ENCODE measurements around the gene DYNLT3.

The DYNLT3 gene

DNA sequence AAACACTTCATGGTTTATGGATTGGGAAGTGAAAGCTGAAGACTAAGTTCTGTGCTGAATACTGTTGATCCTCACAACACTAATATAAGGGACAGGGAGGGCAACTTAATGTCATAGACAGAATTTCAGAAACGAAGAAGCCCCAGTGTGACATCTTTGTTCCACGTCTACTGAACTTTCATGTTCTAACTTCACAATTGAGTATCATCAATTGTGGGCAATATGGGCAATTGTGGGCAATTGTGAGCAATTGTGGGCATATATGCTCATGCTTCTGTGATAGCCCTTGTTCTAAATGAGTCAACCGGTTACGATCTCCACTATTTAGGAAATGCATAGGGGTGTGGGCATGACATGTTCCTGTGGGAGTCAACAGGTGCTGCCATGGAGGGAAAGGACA lies 33.8 kb downstream of the DYNLT3 start:
- Histone ChIP-seq H3K9me3 (ENCODE audit: insufficient read depth, low read length) (no peaks in the 10 kb centered on the region), H3K4me1 (ENCODE audit: insufficient read depth, insufficient read length) (no peaks in the 10 kb centered on the region), H3K27me3 (ENCODE audit: insufficient read depth, insufficient read length) (no peaks in the 10 kb centered on the region), H3K4me3 (ENCODE audit: insufficient read length, low read depth) (no peak overlapping the region), H3K36me3 (ENCODE audit: insufficient read depth, insufficient read length, low read length) (no peaks in the 10 kb centered on the region), H3K9ac (ENCODE audit: insufficient read length, low read depth) (no peak overlapping the region)
- no peak for DNase-seq (ENCODE audit: low read depth, low spot score)
- TF ChIP-seq SUZ12 (IDR thresholded peaks at IDR 0.05; ENCODE audit: extremely low read depth, insufficient read depth, insufficient read length) = no peak
- no peak for TF ChIP-seq ZNF274 (IDR thresholded peaks at IDR 0.05; ENCODE audit: low read depth, low read length)
- no peak for TF ChIP-seq YY1 (IDR thresholded peaks at IDR 0.05; ENCODE audit: insufficient read depth, insufficient read length)

DNA sequence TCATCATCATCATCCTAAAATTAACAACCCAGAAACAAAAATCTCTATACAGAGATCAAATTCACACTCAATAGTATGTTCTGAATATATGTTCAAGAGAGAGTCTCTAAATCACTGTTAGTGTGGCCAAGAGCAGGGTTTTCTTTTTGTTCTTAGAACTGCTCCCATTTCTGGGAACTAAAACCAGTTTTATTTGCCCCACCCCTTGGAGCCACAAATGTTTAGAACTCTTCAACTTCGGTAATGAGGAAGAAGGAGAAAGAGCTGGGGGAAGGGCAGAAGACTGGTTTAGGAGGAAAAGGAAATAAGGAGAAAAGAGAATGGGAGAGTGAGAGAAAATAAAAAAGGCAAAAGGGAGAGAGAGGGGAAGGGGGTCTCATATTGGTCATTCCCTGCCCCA lies 35.3 kb downstream of the DYNLT3 start:
- Histone ChIP-seq H3K4me3 (ENCODE audit: insufficient read length, low read depth) (no peak overlapping the region), H3K4me1 (ENCODE audit: insufficient read depth, insufficient read length) (no peaks in the 10 kb centered on the region), H3K9ac (ENCODE audit: insufficient read length, low read depth) (no peak overlapping the region), H3K9me3 (ENCODE audit: insufficient read depth, low read length) (no peaks in the 10 kb centered on the region), H3K36me3 (ENCODE audit: insufficient read depth, insufficient read length, low read length) (no peaks in the 10 kb centered on the region), H3K27me3 (ENCODE audit: insufficient read depth, insufficient read length) (no peaks in the 10 kb centered on the region)
- TF ChIP-seq YY1 (IDR thresholded peaks at IDR 0.05; ENCODE audit: insufficient read depth, insufficient read length) = no peak
- DNase-seq (ENCODE audit: low read depth, low spot score) = no peak

DNA sequence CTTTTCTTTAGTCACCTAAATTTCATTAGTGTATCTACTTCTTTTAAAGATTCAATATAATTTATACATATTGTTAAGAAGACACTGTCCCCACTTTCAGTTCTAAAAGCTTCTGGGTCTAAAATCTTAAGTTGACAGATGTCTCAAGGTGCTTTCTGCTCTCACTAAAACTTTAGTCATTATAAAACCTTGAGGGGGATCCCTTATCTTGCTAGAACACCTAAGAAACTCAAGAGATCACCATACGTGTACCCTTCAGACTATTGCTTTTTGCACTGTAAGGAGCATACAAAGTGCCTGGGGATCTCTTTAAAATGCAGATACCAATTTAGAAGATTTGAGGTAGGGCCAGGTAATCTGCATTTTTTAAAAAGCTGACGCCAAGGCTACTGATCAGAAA lies 37.4 kb downstream of the DYNLT3 start:
- no peaks in the 10 kb centered on the region for H3K9me3 ChIP-seq (ENCODE audit: insufficient read depth, low read length)
- H3K4me1 ChIP-seq (ENCODE audit: insufficient read depth, insufficient read length) = no peaks in the 10 kb centered on the region
- H3K27me3 ChIP-seq (ENCODE audit: insufficient read depth, insufficient read length) = no peaks in the 10 kb centered on the region
- H3K36me3 ChIP-seq (ENCODE audit: insufficient read depth, insufficient read length, low read length) = no peaks in the 10 kb centered on the region
- no peak for DNase-seq (ENCODE audit: low read depth, low spot score)
- H3K4me3 ChIP-seq (ENCODE audit: insufficient read length, low read depth) = no peak overlapping the region
- TF ChIP-seq YY1 (IDR thresholded peaks at IDR 0.05; ENCODE audit: insufficient read depth, insufficient read length) (no peak), ZNF274 (IDR thresholded peaks at IDR 0.05; ENCODE audit: low read depth, low read length) (no peak), SUZ12 (IDR thresholded peaks at IDR 0.05; ENCODE audit: extremely low read depth, insufficient read depth, insufficient read length) (no peak)
- H3K9ac ChIP-seq (ENCODE audit: insufficient read length, low read depth) = no peak overlapping the region

DNA sequence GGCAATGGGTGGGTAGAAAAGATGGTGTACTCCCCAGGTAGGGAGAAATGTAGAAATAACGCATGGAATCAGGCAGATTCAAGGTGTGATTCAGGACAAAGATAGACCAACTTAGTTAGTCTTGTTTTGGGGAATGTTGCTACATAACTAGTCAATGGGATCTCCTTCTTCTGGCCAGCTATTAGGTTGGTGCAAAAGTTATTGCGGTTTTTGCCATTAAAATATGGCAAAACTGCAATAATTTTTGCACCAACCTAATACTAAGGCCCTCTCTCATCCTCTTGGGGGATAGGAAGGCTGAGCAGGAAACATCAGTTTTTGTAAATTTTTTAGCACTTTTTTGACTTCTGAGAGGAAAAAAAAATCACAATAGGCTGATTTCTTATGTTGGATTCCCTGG lies 44.3 kb downstream of the DYNLT3 start:
- Histone ChIP-seq H3K4me3 (ENCODE audit: insufficient read length, low read depth) (no peak overlapping the region), H3K9ac (ENCODE audit: insufficient read length, low read depth) (no peak overlapping the region), H3K27me3 (ENCODE audit: insufficient read depth, insufficient read length) (no peaks in the 10 kb centered on the region), H3K36me3 (ENCODE audit: insufficient read depth, insufficient read length, low read length) (no peaks in the 10 kb centered on the region), H3K4me1 (ENCODE audit: insufficient read depth, insufficient read length) (no peaks in the 10 kb centered on the region), H3K9me3 (ENCODE audit: insufficient read depth, low read length) (no peaks in the 10 kb centered on the region)
- DNase-seq (ENCODE audit: low read depth, low spot score) = no peak
- TF ChIP-seq SUZ12 (IDR thresholded peaks at IDR 0.05; ENCODE audit: extremely low read depth, insufficient read depth, insufficient read length) (no peak), ZNF274 (IDR thresholded peaks at IDR 0.05; ENCODE audit: low read depth, low read length) (no peak)

DNA sequence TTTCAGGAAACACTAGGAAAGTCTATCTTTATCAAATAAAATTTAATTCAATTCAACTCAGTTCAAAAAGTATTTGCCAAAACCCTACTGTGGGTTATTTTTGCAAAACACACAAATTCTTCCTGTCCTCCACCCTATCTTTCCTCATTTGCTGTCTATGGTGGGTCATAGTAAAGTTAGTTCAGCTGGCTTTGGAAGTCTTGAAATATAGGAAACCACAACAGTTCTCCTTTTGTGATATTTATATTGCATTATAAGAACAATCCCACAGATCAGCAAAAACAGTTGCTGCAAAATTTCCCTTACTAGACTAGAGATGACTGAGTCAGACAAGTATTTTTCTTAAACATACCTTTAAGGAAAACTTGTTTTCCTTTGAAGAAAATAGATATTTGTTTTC lies 45.3 kb downstream of the DYNLT3 start:
- H3K9ac ChIP-seq (ENCODE audit: insufficient read length, low read depth) = no peak overlapping the region
- TF ChIP-seq ZNF274 (IDR thresholded peaks at IDR 0.05; ENCODE audit: low read depth, low read length) (no peak), SUZ12 (IDR thresholded peaks at IDR 0.05; ENCODE audit: extremely low read depth, insufficient read depth, insufficient read length) (no peak)

DNA sequence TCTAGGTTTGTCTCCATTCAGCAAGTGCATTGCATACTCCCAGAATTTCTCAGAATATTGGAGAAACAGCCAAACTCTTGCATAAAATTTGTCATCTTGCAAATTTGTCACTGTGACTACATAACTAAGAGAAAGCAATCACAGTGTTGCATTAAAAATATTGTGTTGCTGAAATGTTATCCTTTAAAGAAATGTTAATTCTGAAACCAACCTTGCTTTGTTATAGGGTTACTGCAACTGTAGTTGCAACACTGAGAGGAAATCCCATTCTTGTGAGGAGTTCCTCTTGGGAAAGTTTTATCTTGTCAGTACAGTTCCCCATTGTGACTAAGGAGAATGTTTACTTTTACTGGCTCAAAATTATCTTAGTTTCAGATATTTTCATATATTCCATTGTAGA lies 46.7 kb downstream of the DYNLT3 start:
- Histone ChIP-seq H3K9me3 (ENCODE audit: insufficient read depth, low read length) (no peaks in the 10 kb centered on the region), H3K4me1 (ENCODE audit: insufficient read depth, insufficient read length) (no peaks in the 10 kb centered on the region), H3K36me3 (ENCODE audit: insufficient read depth, insufficient read length, low read length) (no peaks in the 10 kb centered on the region), H3K4me3 (ENCODE audit: insufficient read length, low read depth) (no peak overlapping the region), H3K27me3 (ENCODE audit: insufficient read depth, insufficient read length) (no peaks in the 10 kb centered on the region), H3K9ac (ENCODE audit: insufficient read length, low read depth) (no peak overlapping the region)
- TF ChIP-seq ZNF274 (IDR thresholded peaks at IDR 0.05; ENCODE audit: low read depth, low read length) (no peak), SUZ12 (IDR thresholded peaks at IDR 0.05; ENCODE audit: extremely low read depth, insufficient read depth, insufficient read length) (no peak), YY1 (IDR thresholded peaks at IDR 0.05; ENCODE audit: insufficient read depth, insufficient read length) (no peak)
- DNase-seq (ENCODE audit: low read depth, low spot score) = no peak

More for the DNA sequence above, 45.3 kb downstream of the DYNLT3 start:
- Histone ChIP-seq H3K4me3 (ENCODE audit: insufficient read length, low read depth) (no peak overlapping the region), H3K9me3 (ENCODE audit: insufficient read depth, low read length) (no peaks in the 10 kb centered on the region), H3K4me1 (ENCODE audit: insufficient read depth, insufficient read length) (no peaks in the 10 kb centered on the region), H3K27me3 (ENCODE audit: insufficient read depth, insufficient read length) (no peaks in the 10 kb centered on the region), H3K36me3 (ENCODE audit: insufficient read depth, insufficient read length, low read length) (no peaks in the 10 kb centered on the region)
- no peak for DNase-seq (ENCODE audit: low read depth, low spot score)

DNA sequence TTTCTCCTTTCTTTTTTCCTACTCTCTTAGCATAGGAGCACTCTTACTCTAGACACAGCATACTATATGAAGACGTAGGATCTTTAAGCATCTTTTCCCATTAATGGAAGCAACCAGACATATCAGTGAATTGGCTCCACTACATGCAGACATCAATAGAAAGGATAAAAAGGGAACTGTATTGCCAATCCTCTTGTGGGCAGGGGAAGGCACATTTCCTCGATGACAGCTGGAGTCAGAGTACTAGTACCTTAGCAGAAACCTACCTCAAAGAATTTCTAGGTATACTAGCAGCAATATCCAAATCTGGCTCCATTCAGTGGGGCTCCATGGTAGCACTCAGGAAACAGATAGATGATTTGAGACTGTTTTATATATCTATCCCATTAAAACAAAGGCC lies 47.4 kb downstream of the DYNLT3 start:
- H3K9ac ChIP-seq (ENCODE audit: insufficient read length, low read depth) = no peak overlapping the region
- no peak for DNase-seq (ENCODE audit: low read depth, low spot score)
- TF ChIP-seq ZNF274 (IDR thresholded peaks at IDR 0.05; ENCODE audit: low read depth, low read length) (no peak), YY1 (IDR thresholded peaks at IDR 0.05; ENCODE audit: insufficient read depth, insufficient read length) (no peak), SUZ12 (IDR thresholded peaks at IDR 0.05; ENCODE audit: extremely low read depth, insufficient read depth, insufficient read length) (no peak)
- no peaks in the 10 kb centered on the region for H3K4me1 ChIP-seq (ENCODE audit: insufficient read depth, insufficient read length)
- no peak overlapping the region for H3K4me3 ChIP-seq (ENCODE audit: insufficient read length, low read depth)
- H3K9me3 ChIP-seq (ENCODE audit: insufficient read depth, low read length) = no peaks in the 10 kb centered on the region
- H3K36me3 ChIP-seq (ENCODE audit: insufficient read depth, insufficient read length, low read length) = no peaks in the 10 kb centered on the region
- H3K27me3 ChIP-seq (ENCODE audit: insufficient read depth, insufficient read length) = no peaks in the 10 kb centered on the region

DNA sequence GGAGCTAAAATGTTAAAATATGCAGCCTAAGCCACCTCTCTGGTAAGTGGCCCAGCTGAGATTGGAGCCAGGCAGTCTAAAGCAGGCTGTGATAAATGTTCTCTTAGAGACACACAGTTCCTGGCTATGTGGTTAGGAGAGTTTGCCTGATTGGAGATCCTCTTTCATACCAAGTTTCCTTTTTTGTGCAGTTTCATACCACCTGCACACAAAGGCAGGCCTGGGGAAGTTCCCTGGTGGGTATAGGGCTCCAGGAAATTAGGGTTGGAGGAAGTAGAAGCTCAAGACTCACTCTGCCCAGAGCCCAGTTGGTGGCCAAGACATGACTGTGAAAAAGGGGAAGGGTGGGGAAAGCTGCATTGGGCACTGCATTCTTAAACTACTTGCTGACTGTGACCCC lies 50.6 kb downstream of the DYNLT3 start:
- Histone ChIP-seq H3K27me3 (ENCODE audit: insufficient read depth, insufficient read length) (no peaks in the 10 kb centered on the region), H3K9me3 (ENCODE audit: insufficient read depth, low read length) (no peaks in the 10 kb centered on the region), H3K4me3 (ENCODE audit: insufficient read length, low read depth) (no peak overlapping the region), H3K4me1 (ENCODE audit: insufficient read depth, insufficient read length) (no peaks in the 10 kb centered on the region), H3K9ac (ENCODE audit: insufficient read length, low read depth) (no peak overlapping the region), H3K36me3 (ENCODE audit: insufficient read depth, insufficient read length, low read length) (no peaks in the 10 kb centered on the region)
- DNase-seq (ENCODE audit: low read depth, low spot score) = no peak
- TF ChIP-seq ZNF274 (IDR thresholded peaks at IDR 0.05; ENCODE audit: low read depth, low read length) = no peak
- no peak for TF ChIP-seq YY1 (IDR thresholded peaks at IDR 0.05; ENCODE audit: insufficient read depth, insufficient read length)
